ENCODE data around the gene DKK1. TPM values are rescaled to one million over a fixed set of nuclear protein-coding genes. Genes with fewer than 3 reads are reported as not detected.
A peak's percentile ranks its signal among the peaks of the same experiment; 100 is the strongest.

DKK1 gene
- total and polyA plus RNA-seq, 2 of the 13 experiments (the other 11 are each of a cell fraction or from before 2014, with no cell fraction given): 123 to 262 TPM

DNA sequence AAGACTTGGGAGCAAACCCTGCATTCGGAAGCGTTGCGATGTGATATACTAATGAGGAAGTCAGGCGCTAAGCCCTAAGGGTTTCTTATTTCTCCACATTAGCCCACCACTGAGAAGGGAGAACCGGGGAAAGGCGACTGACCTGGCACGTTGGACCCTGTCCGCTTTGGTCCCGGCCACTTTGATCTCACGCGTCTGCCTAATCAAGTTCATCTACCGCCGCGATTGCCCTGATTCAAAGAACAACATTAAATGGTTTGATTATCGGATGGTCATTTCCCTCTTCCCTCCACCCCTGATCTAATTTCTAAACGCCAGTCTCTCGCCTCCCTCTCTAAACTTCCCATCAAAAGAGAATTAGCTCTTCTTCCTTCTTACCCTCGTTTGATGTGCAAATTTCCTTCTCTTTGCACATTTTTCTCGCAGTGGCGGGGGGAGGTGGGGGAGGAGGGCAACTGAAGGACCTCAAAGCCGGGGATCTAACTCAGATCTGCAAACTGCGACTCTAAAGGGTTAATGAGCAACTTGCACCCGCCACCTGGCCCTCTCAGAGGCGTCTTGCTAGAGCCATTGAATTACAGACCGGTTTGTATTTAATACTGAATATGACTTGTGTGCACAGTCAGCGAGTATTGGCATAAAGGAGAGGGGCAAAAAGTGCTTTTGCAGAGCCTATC, 687 bp upstream of the DKK1 start (continued):
- TF ChIP-seq, protein P1, sequence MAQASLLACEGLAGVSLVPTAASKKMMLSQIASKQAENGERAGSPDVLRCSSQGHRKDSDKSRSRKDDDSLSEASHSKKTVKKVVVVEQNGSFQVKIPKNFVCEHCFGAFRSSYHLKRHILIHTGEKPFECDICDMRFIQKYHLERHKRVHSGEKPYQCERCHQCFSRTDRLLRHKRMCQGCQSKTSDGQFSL (CRISPR knock-in tag; IDR thresholded peaks at IDR 0.05): 0 out of 2 replicates have a peak, but pooled peaks have one; percentile 7
- TF ChIP-seq, protein P2, sequence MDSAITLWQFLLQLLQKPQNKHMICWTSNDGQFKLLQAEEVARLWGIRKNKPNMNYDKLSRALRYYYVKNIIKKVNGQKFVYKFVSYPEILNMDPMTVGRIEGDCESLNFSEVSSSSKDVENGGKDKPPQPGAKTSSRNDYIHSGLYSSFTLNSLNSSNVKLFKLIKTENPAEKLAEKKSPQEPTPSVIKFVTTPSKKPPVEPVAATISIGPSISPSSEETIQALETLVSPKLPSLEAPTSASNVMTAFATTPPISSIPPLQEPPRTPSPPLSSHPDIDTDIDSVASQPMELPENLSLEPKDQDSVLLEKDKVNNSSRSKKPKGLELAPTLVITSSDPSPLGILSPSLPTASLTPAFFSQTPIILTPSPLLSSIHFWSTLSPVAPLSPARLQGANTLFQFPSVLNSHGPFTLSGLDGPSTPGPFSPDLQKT (CRISPR knock-in tag; IDR thresholded peaks at IDR 0.05; ENCODE audit: borderline replicate concordance): no peak
- no peak for TF ChIP-seq ZFP82 (CRISPR knock-in tag; IDR thresholded peaks at IDR 0.05; ENCODE audit: borderline replicate concordance)
- no peak for TF ChIP-seq FOXP1 (IDR thresholded peaks at IDR 0.05)
- no peak for TF ChIP-seq FOXP1 (CRISPR knock-in tag; IDR thresholded peaks at IDR 0.05)
- peak; percentile 3; the same call in 1 of the 2 replicates for TF ChIP-seq PHF21A (CRISPR knock-in tag; IDR thresholded peaks at IDR 0.05)
- TF ChIP-seq ZKSCAN5 (CRISPR knock-in tag; IDR thresholded peaks at IDR 0.05): no peak
- TF ChIP-seq MXD4 (CRISPR knock-in tag; IDR thresholded peaks at IDR 0.05): no peak
- TF ChIP-seq SRSF1 (optimal IDR thresholded peaks at IDR 0.05; ENCODE audit: low read depth, low read length): no peak
- TF ChIP-seq RFX1 (IDR thresholded peaks at IDR 0.05): no peak
- TF ChIP-seq ZNF598 (CRISPR knock-in tag; IDR thresholded peaks at IDR 0.05; ENCODE audit: borderline replicate concordance): no peak
- no peak for TF ChIP-seq NRL (CRISPR knock-in tag; IDR thresholded peaks at IDR 0.05; ENCODE audit: borderline replicate concordance)
- peak; percentile 23; the same call in 1 of the 2 replicates for TF ChIP-seq BHLHE40 (IDR thresholded peaks at IDR 0.05; ENCODE audit: low read length)
- TF ChIP-seq MAFF (IDR thresholded peaks at IDR 0.05; ENCODE audit: low read depth, low read length): 0 out of 2 replicates have a peak, but pooled peaks have one; percentile 30
- TF ChIP-seq NFIC (IDR thresholded peaks at IDR 0.05; ENCODE audit: low read length): 0 out of 2 replicates have a peak, but pooled peaks have one; percentile 4
- no peak for TF ChIP-seq ZNF772 (CRISPR knock-in tag; IDR thresholded peaks at IDR 0.05)
- TF ChIP-seq, protein P3, sequence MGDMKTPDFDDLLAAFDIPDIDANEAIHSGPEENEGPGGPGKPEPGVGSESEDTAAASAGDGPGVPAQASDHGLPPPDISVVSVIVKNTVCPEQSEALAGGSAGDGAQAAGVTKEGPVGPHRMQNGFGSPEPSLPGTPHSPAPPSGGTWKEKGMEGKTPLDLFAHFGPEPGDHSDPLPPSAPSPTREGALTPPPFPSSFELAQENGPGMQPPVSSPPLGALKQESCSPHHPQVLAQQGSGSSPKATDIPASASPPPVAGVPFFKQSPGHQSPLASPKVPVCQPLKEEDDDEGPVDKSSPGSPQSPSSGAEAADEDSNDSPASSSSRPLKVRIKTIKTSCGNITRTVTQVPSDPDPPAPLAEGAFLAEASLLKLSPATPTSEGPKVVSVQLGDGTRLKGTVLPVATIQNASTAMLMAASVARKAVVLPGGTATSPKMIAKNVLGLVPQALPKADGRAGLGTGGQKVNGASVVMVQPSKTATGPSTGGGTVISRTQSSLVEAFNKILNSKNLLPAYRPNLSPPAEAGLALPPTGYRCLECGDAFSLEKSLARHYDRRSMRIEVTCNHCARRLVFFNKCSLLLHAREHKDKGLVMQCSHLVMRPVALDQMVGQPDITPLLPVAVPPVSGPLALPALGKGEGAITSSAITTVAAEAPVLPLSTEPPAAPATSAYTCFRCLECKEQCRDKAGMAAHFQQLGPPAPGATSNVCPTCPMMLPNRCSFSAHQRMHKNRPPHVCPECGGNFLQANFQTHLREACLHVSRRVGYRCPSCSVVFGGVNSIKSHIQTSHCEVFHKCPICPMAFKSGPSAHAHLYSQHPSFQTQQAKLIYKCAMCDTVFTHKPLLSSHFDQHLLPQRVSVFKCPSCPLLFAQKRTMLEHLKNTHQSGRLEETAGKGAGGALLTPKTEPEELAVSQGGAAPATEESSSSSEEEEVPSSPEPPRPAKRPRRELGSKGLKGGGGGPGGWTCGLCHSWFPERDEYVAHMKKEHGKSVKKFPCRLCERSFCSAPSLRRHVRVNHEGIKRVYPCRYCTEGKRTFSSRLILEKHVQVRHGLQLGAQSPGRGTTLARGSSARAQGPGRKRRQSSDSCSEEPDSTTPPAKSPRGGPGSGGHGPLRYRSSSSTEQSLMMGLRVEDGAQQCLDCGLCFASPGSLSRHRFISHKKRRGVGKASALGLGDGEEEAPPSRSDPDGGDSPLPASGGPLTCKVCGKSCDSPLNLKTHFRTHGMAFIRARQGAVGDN (CRISPR knock-in tag; IDR thresholded peaks at IDR 0.05): no peak
- peak; percentile 10; the same call in 1 of the 2 replicates for TF ChIP-seq TCF7L2 (IDR thresholded peaks at IDR 0.05; ENCODE audit: low read depth, low read length)
- no peak for TF ChIP-seq MIER3 (CRISPR knock-in tag; IDR thresholded peaks at IDR 0.05; ENCODE audit: borderline replicate concordance)
- peak; percentile 18; the same call in 1 of the 2 replicates for TF ChIP-seq SOX13 (IDR thresholded peaks at IDR 0.05)
- TF ChIP-seq SOX13 (CRISPR knock-in tag; conservative IDR thresholded peaks at IDR 0.05 in 1 of 2, IDR thresholded peaks at IDR 0.05 in 1 of 2): no peak; a peak in 1 of 4 replicates
- TF ChIP-seq GATAD2A (CRISPR knock-in tag; IDR thresholded peaks at IDR 0.05): 0 out of 2 replicates have a peak, but pooled peaks have one; percentile 8
- TF ChIP-seq ZNF652 (CRISPR knock-in tag; IDR thresholded peaks at IDR 0.05; ENCODE audit: borderline replicate concordance, low read depth): peak; percentile 91
- TF ChIP-seq, protein P4, sequence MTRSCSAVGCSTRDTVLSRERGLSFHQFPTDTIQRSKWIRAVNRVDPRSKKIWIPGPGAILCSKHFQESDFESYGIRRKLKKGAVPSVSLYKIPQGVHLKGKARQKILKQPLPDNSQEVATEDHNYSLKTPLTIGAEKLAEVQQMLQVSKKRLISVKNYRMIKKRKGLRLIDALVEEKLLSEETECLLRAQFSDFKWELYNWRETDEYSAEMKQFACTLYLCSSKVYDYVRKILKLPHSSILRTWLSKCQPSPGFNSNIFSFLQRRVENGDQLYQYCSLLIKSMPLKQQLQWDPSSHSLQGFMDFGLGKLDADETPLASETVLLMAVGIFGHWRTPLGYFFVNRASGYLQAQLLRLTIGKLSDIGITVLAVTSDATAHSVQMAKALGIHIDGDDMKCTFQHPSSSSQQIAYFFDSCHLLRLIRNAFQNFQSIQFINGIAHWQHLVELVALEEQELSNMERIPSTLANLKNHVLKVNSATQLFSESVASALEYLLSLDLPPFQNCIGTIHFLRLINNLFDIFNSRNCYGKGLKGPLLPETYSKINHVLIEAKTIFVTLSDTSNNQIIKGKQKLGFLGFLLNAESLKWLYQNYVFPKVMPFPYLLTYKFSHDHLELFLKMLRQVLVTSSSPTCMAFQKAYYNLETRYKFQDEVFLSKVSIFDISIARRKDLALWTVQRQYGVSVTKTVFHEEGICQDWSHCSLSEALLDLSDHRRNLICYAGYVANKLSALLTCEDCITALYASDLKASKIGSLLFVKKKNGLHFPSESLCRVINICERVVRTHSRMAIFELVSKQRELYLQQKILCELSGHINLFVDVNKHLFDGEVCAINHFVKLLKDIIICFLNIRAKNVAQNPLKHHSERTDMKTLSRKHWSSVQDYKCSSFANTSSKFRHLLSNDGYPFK (CRISPR knock-in tag; IDR thresholded peaks at IDR 0.05; ENCODE audit: borderline replicate concordance): no peak

All from HepG2 (cell line).